Subcutaneous abdominal adipose tissue (tissue), 5 donors: ENCODE measurements around the gene FHL1.
A peak's percentile ranks its signal among the peaks of the same experiment; 100 is the strongest.
"Not testable (repeated sequence)": the region's sequence is repeated elsewhere in the genome, so short reads cannot be mapped to it uniquely, and the experiment has no call there.

ENCODE experiments used
- H3K27ac ChIP-seq: one replicate; pipeline ENCODE4 v1.7.0; 2013; ENCODE audit warnings: low read depth, mild to moderate bottlenecking, inconsistent platforms, low read length, moderate library complexity
- H3K27me3 ChIP-seq, 5 donors: one replicate each; pipeline ENCODE4 v1.7.0; 2013; ENCODE audit warnings: low read length in 5 of 5, inconsistent platforms in 1 of 5; ENCODE audit not compliant: control insufficient read depth in 5 of 5, insufficient read depth in 4 of 5
- H3K36me3 ChIP-seq, 5 donors: one replicate each; pipeline ENCODE4 v1.7.0; 2013; ENCODE audit warnings: low read length in 5 of 5; ENCODE audit not compliant: control insufficient read depth in 5 of 5, insufficient read depth in 5 of 5
- H3K4me1 ChIP-seq, 5 donors: one replicate each; pipeline ENCODE4 v1.7.0; 2013; ENCODE audit warnings: low read length in 5 of 5, mild to moderate bottlenecking in 3 of 5, moderate library complexity in 1 of 5; ENCODE audit not compliant: control insufficient read depth in 5 of 5, insufficient read depth in 5 of 5
- H3K4me3 ChIP-seq, 5 donors: one replicate each; pipeline ENCODE4 v1.7.0; 2013; ENCODE audit warnings: low read length in 5 of 5, low read depth in 1 of 5
- H3K9ac ChIP-seq, 5 donors: one replicate each; pipeline ENCODE4 v1.7.0; 2013; ENCODE audit warnings: low read length in 5 of 5, mild to moderate bottlenecking in 4 of 5, moderate library complexity in 3 of 5
- H3K9me3 ChIP-seq, 5 donors: one replicate each; pipeline ENCODE4 v1.7.0; 2013; ENCODE audit warnings: low read length in 5 of 5; ENCODE audit not compliant: control insufficient read depth in 5 of 5
- donor health status: healthy.
- donor health status: healthy.
- donor health status: healthy.
- donor health status: healthy.
- donor health status: healthy.

The FHL1 gene

GRCh38 chrX:136227074-136227473 lies 79.7 kb downstream of the FHL1 start:
- peaks cover 0 to 4% (median under 1%) of the 10 kb centered on the region in 5 donors for H3K27me3 ChIP-seq
- no peaks in the 10 kb centered on the region for H3K9me3 ChIP-seq
- no peak overlapping the region for H3K9ac ChIP-seq
- H3K27ac ChIP-seq, result no peak overlapping the region
- H3K4me1 ChIP-seq, result peaks cover 0 to 3% (median 0%) of the 10 kb centered on the region in 5 donors
- peaks cover 35 to 60% (median 49%) of the 10 kb centered on the region in 5 donors for H3K36me3 ChIP-seq
- H3K4me3 ChIP-seq, result no peak overlapping the region

GRCh38 chrX:136227948-136228838 lies 80.9 kb downstream of the FHL1 start:
- Histone ChIP-seq H3K4me3 (no peak overlapping the region), H3K27ac (no peak overlapping the region), H3K4me1 (peaks cover 0 to 3% (median 0%) of the 10 kb centered on the region in 5 donors), H3K9ac (no peak overlapping the region), H3K27me3 (peaks cover 0 to 4% (median 2%) of the 10 kb centered on the region in 5 donors), H3K9me3 (no peaks in the 10 kb centered on the region), H3K36me3 (peaks cover 31 to 49% (median 45%) of the 10 kb centered on the region in 5 donors)

- peaks cover 26 to 49% (median 42%) of the 10 kb centered on the region in 5 donors for H3K36me3 ChIP-seq
These were observed 81.5 kb downstream of the FHL1 start for GRCh38 chrX:136228839-136229207.

GRCh38 chrX:136237074-136237473 lies 89.7 kb downstream of the FHL1 start:
- no peak overlapping the region for H3K27ac ChIP-seq
- H3K9ac ChIP-seq, result no peak overlapping the region
- peaks cover 0 to 6% (median 0%) of the 10 kb centered on the region in 5 donors for H3K27me3 ChIP-seq
- no peaks in the 10 kb centered on the region for H3K4me1 ChIP-seq
- H3K9me3 ChIP-seq, result no peaks in the 10 kb centered on the region
- H3K36me3 ChIP-seq, result peaks cover 4 to 21% (median 15%) of the 10 kb centered on the region in 5 donors
- H3K4me3 ChIP-seq, result no peak overlapping the region

More at GRCh38 chrX:136228839-136229207, 81.5 kb downstream of the FHL1 start:
- Histone ChIP-seq H3K27me3 (peaks cover 0 to 4% (median 2%) of the 10 kb centered on the region in 5 donors), H3K9ac (no peak overlapping the region), H3K4me3 (no peak overlapping the region), H3K9me3 (no peaks in the 10 kb centered on the region), H3K4me1 (peaks cover 0 to 3% (median 0%) of the 10 kb centered on the region in 5 donors), H3K27ac (no peak overlapping the region)

- H3K27me3 ChIP-seq, H3K9me3 ChIP-seq, H3K9ac ChIP-seq, H3K27ac ChIP-seq, H3K4me3 ChIP-seq, H3K4me1 ChIP-seq: not testable (repeated sequence)
- H3K36me3 ChIP-seq, result peaks cover 3 to 22% (median 18%) of the 10 kb centered on the region in 5 donors
These were observed 90.5 kb downstream of the FHL1 start for GRCh38 chrX:136237849-136238248.

GRCh38 chrX:136246201-136246600 lies 98.9 kb downstream of the FHL1 start:
- no peak overlapping the region for H3K9ac ChIP-seq
- H3K27me3 ChIP-seq, result peaks cover 0 to 8% (median 4%) of the 10 kb centered on the region in 5 donors
- H3K36me3 ChIP-seq, result peaks cover 16 to 26% (median 25%) of the 10 kb centered on the region in 5 donors
- no peak overlapping the region for H3K4me3 ChIP-seq
- no peaks in the 10 kb centered on the region for H3K9me3 ChIP-seq
- H3K4me1 ChIP-seq, result peaks cover 0 to 9% (median 0%) of the 10 kb centered on the region in 5 donors
- H3K27ac ChIP-seq, result no peak overlapping the region

GRCh38 chrX:136250191-136251040 lies 103.1 kb downstream of the FHL1 start:
- peak overlapping the region; percentile 60 for H3K27ac ChIP-seq
- peaks cover 0 to 10% (median 2%) of the 10 kb centered on the region in 5 donors for H3K27me3 ChIP-seq
- H3K9ac ChIP-seq, result peak overlapping the region in 4 of 5 donors; percentile 50 to 64 (median 54)

GRCh38 chrX:136251041-136251991 lies 104.0 kb downstream of the FHL1 start, which contains the start of gene MAP7D3:
Gene MAP7D3 (minus strand): TSS chrX:136251400. CDS start chrX:136251358, 42 bp downstream.
- Histone ChIP-seq H3K9me3 (no peaks in the 10 kb centered on the region), H3K4me3 (peak within 1 kb of the TSS; percentile 60 to 86 (median 69)), H3K27ac (peak within 1 kb of the TSS; percentile 60), H3K9ac (peak within 1 kb of the TSS in 4 of 5 donors; percentile 50 to 64 (median 54)), H3K36me3 (no peaks in the 10 kb centered on the region), H3K4me1 (peaks cover 2 to 17% (median 11%) of the 10 kb centered on the region in 5 donors), H3K27me3 (peaks cover 0 to 10% (median 2%) of the 10 kb centered on the region in 5 donors)

More at GRCh38 chrX:136250191-136251040, 103.1 kb downstream of the FHL1 start:
- peaks cover 0 to 14% (median 4%) of the 10 kb centered on the region in 5 donors for H3K4me1 ChIP-seq
- peak overlapping the region; percentile 60 to 86 (median 69) for H3K4me3 ChIP-seq
- H3K9me3 ChIP-seq, result no peaks in the 10 kb centered on the region
- no peaks in the 10 kb centered on the region for H3K36me3 ChIP-seq

GRCh38 chrX:136255541-136255940 lies 108.2 kb downstream of the FHL1 start:
- H3K4me1 ChIP-seq, result peaks cover 5 to 28% (median 21%) of the 10 kb centered on the region in 5 donors
- H3K36me3 ChIP-seq, result no peaks in the 10 kb centered on the region
- no peak overlapping the region for H3K4me3 ChIP-seq
- H3K9ac ChIP-seq, result no peak overlapping the region
- peaks cover 0 to 6% (median 0%) of the 10 kb centered on the region in 5 donors for H3K27me3 ChIP-seq
- peak overlapping the region; percentile 69 for H3K27ac ChIP-seq
- H3K9me3 ChIP-seq, result no peaks in the 10 kb centered on the region
